Measurements from ENCODE around the gene C5orf22. TPM values are rescaled to one million over a fixed set of nuclear protein-coding genes. Genes with fewer than 3 reads are reported as not detected.

Gene C5orf22
- total and polyA plus RNA-seq, 2 donors (not counting 3 experiments of a cell fraction or from before 2014, with no cell fraction given), result 11.7 to 27.5 TPM

GRCh38 chr5:31559942-31560341 lies 27.8 kb downstream of the C5orf22 start:
- intact Hi-C loops (cut with micrococcal nuclease), result no loop called here
- no peaks in the 10 kb centered on the region for H3K79me2 ChIP-seq (ENCODE audit: control insufficient read depth, insufficient read depth, low read length)
- no TSS peak for BruUV-seq (replicated peaks)
- H3K36me3 ChIP-seq (ENCODE audit: control insufficient read depth in 2 of 2, extremely low read depth in 1 of 2, insufficient read depth in 2 of 2, low read length in 2 of 2), result no peaks in the 10 kb centered on the region
- TF ChIP-seq GATA2 (IDR thresholded peaks at IDR 0.05; ENCODE audit: insufficient read depth, insufficient read length, low read depth, low read length) (no peak), MAX (IDR thresholded peaks at IDR 0.05; ENCODE audit: insufficient read depth, insufficient read length) (no peak)
- no peaks in the 10 kb centered on the region for H3K4me1 ChIP-seq (ENCODE audit: control insufficient read depth, extremely low read depth, insufficient read depth, low read length)
- dilution Hi-C loops (cut with MboI; ENCODE audit: extremely low pct_ligation_motif_present, low sequenced_read_pairs), result no loop called here
- DNase-seq (ENCODE audit: low read depth, low spot score) (no peak), FAIRE-seq (no peak)
- ChIA-PET POLR2A (no interaction called here), CTCF (no interaction called here)
- H3K9ac ChIP-seq (replicated peaks; ENCODE audit: extremely low read depth, insufficient read depth, low read length), result no peak overlapping the region
- no peaks in the 10 kb centered on the region for H3K9me3 ChIP-seq (replicated peaks; ENCODE audit: control insufficient read depth, insufficient read depth, low read length)
- no peaks in the 10 kb centered on the region for H3K27me3 ChIP-seq (ENCODE audit: control insufficient read depth in 2 of 2, insufficient read depth in 2 of 2, low read length in 2 of 2)
- no peaks in the 10 kb centered on the region for H3K9me1 ChIP-seq (replicated peaks; ENCODE audit: control insufficient read depth, extremely low read depth, insufficient read depth, low read length)
- no peak overlapping the region for H3K4me3 ChIP-seq (replicated peaks in 1 of 3; ENCODE audit: insufficient read depth in 1 of 3, low read depth in 1 of 3, low read length in 3 of 3)
- H3K27ac ChIP-seq (ENCODE audit: insufficient read depth, low read depth, low read length), result no peak overlapping the region
- H4K20me1 ChIP-seq (replicated peaks; ENCODE audit: control insufficient read depth, extremely low read depth, insufficient read depth, low read length), result no peaks in the 10 kb centered on the region
- H3K4me2 ChIP-seq (ENCODE audit: insufficient read depth, low read length), result no peak overlapping the region
- no peak overlapping the region for H2AFZ ChIP-seq (ENCODE audit: low read depth, low read length)

- no peaks in the 10 kb centered on the region for H3K27me3 ChIP-seq (ENCODE audit: control insufficient read depth in 2 of 2, insufficient read depth in 2 of 2, low read length in 2 of 2)
- H3K9ac ChIP-seq (replicated peaks; ENCODE audit: extremely low read depth, insufficient read depth, low read length), result no peak overlapping the region
- POLR2A ChIA-PET, result no interaction called here
- no peaks in the 10 kb centered on the region for H3K36me3 ChIP-seq (ENCODE audit: control insufficient read depth in 2 of 2, extremely low read depth in 1 of 2, insufficient read depth in 2 of 2, low read length in 2 of 2)
- no peak overlapping the region for H3K27ac ChIP-seq (ENCODE audit: insufficient read depth, low read depth, low read length)
- TF ChIP-seq FOS (IDR thresholded peaks at IDR 0.05; ENCODE audit: borderline replicate concordance, insufficient read depth, low read length) (no peak), MAX (IDR thresholded peaks at IDR 0.05; ENCODE audit: insufficient read depth, insufficient read length) (no peak), POLR2A (IDR thresholded peaks at IDR 0.05; ENCODE audit: low read depth, low read length) (no peak), CTCF (IDR thresholded peaks at IDR 0.05; ENCODE audit: extremely low read depth in 1 of 2, insufficient read depth in 1 of 2, low read depth in 1 of 2, low read length in 2 of 2) (no peak), POLR2AphosphoS5 (IDR thresholded peaks at IDR 0.05; ENCODE audit: insufficient read depth, low read depth, low read length) (no peak), EZH2 (IDR thresholded peaks at IDR 0.05; ENCODE audit: borderline replicate concordance, low read depth, low read length, severe bottlenecking) (no peak), GATA2 (IDR thresholded peaks at IDR 0.05; ENCODE audit: insufficient read depth, insufficient read length, low read depth, low read length) (no peak), MYC (IDR thresholded peaks at IDR 0.05; ENCODE audit: low read depth, low read length) (no peak), JUN (IDR thresholded peaks at IDR 0.05; ENCODE audit: borderline replicate concordance, insufficient read depth, insufficient read length, low read depth) (no peak)
- H3K9me3 ChIP-seq (replicated peaks; ENCODE audit: control insufficient read depth, insufficient read depth, low read length), result no peaks in the 10 kb centered on the region
- H2AFZ ChIP-seq (ENCODE audit: low read depth, low read length), result no peak overlapping the region
- DNase-seq (ENCODE audit: low read depth, low spot score) (no peak), FAIRE-seq (no peak)
- dilution Hi-C loops (cut with MboI; ENCODE audit: extremely low pct_ligation_motif_present, low sequenced_read_pairs), result no loop called here
- CTCF ChIA-PET, result interaction anchor here (1.1 kb wide), 1 partner anchor 515 kb away, joined by 3 read pairs; no protein-coding TSS in a partner anchor
- H3K4me1 ChIP-seq (ENCODE audit: control insufficient read depth, extremely low read depth, insufficient read depth, low read length), result no peaks in the 10 kb centered on the region
- H3K79me2 ChIP-seq (ENCODE audit: control insufficient read depth, insufficient read depth, low read length), result no peaks in the 10 kb centered on the region
- no peak overlapping the region for H3K4me2 ChIP-seq (ENCODE audit: insufficient read depth, low read length)
- H4K20me1 ChIP-seq (replicated peaks; ENCODE audit: control insufficient read depth, extremely low read depth, insufficient read depth, low read length), result no peaks in the 10 kb centered on the region
- no TSS peak for BruUV-seq (replicated peaks)
- intact Hi-C loops (cut with micrococcal nuclease), result no loop called here
- H3K4me3 ChIP-seq (replicated peaks in 1 of 3; ENCODE audit: insufficient read depth in 1 of 3, low read depth in 1 of 3, low read length in 3 of 3), result no peak overlapping the region
- H3K9me1 ChIP-seq (replicated peaks; ENCODE audit: control insufficient read depth, extremely low read depth, insufficient read depth, low read length), result no peaks in the 10 kb centered on the region
Observed at GRCh38 chr5:31561946-31562345, 29.8 kb downstream of the C5orf22 start.
